ENCODE measurements around the gene CNNM1. TPM values are rescaled to one million over a fixed set of nuclear protein-coding genes. Genes with fewer than 3 reads are reported as not detected.

CNNM1 gene
- total RNA-seq, 1 donor from 2014 or later: not detected

Other genes starting within 250 kb of the CNNM1 start
- under 0.01 TPM for gene HPSE2, start 93.5 kb upstream of the CNNM1 start, total RNA-seq
- 27.1 TPM for gene GOT1, start 101.3 kb downstream of the CNNM1 start, total RNA-seq
- gene NKX2-3, start 203.6 kb downstream of the CNNM1 start, total RNA-seq: 1.0 TPM

All from skeletal muscle tissue (tissue), 1 donor.